Kidney (tissue), 14 donors: ENCODE results near the gene KIF20A. TPM values are rescaled to one million over a fixed set of nuclear protein-coding genes. Genes with fewer than 3 reads are reported as not detected.

Experiments
- DNase-seq, 5 donors: peaks; one replicate each; pipeline ENCODE4 v3.0.0-alpha.2; 2013 to 2020
- FAIRE-seq: peaks from 2 replicates; lab custom pipeline; 2012; peaks lifted over from hg19 to GRCh38; lab: Jason Lieb, UNC
- H3K27ac ChIP-seq, 2 donors: one replicate each; pipeline ENCODE4 v1.7.0; 2013; ENCODE audit warnings: low read depth in 2 of 2, low read length in 2 of 2, inconsistent platforms in 1 of 2
- H3K27me3 ChIP-seq: one replicate; pipeline ENCODE4 v1.7.1; 2013; ENCODE audit warnings: low read length, inconsistent platforms; ENCODE audit not compliant: control insufficient read depth, insufficient read depth
- H3K36me3 ChIP-seq, 3 donors: one replicate each; pipeline versions ENCODE4 v1.7.0 to v1.7.1; 2013; ENCODE audit warnings: low read length in 3 of 3, control low read depth in 1 of 3, inconsistent platforms in 1 of 3; ENCODE audit not compliant: insufficient read depth in 3 of 3, control insufficient read depth in 2 of 3
- H3K4me1 ChIP-seq, 3 donors: one replicate each; pipeline versions ENCODE4 v1.7.0 to v1.7.1; 2013; ENCODE audit warnings: low read length in 3 of 3, inconsistent platforms in 1 of 3, low read depth in 1 of 3; ENCODE audit not compliant: control insufficient read depth in 2 of 3, insufficient read depth in 2 of 3
- H3K4me3 ChIP-seq, 3 donors: one replicate each; pipeline versions ENCODE4 v1.7.0 to v1.8.1; 2013; ENCODE audit warnings: low read length in 3 of 3, control low read depth in 1 of 3, inconsistent platforms in 1 of 3
- H3K9ac ChIP-seq, 3 donors: one replicate each; pipeline versions ENCODE4 v1.7.0 to v1.7.1; 2013; ENCODE audit warnings: low read length in 3 of 3, control low read depth in 1 of 3, inconsistent platforms in 1 of 3
- H3K9me3 ChIP-seq, 3 donors: one replicate each; pipeline versions ENCODE4 v1.7.0 to v1.7.1; 2013; ENCODE audit warnings: low read length in 3 of 3, control low read depth in 1 of 3, inconsistent platforms in 1 of 3; ENCODE audit not compliant: control insufficient read depth in 2 of 3, insufficient read depth in 1 of 3
- intact Hi-C: fragments of 100-400 bp; cut with DNase I; formaldehyde crosslinking; loops from one replicate; pipeline ENCODE4 v1.11.1; 2022
- polyA plus RNA-seq: library from polyadenylated mRNA; stranded (reverse); fragments of 350-450 nt; fragmentation: Illumina TruSeq; extraction: RNeasy Lipid Tissue Mini Kit (QIAGEN cat#74804); gene quantifications from one replicate; pipeline ENCODE4 v1.2.3, GENCODE V29; 2014; ENCODE audit warnings: low read depth, low replicate concordance; ENCODE audit not compliant: insufficient read depth
- total RNA-seq: library from RNA; stranded (reverse); fragmentation: NEBNext Ultra II Directional; extraction: Animal tissue kit (Norgen Biotek cat#: 25700); gene quantifications from one replicate; pipeline ENCODE4 v1.2.1, GENCODE V29; 2021
- TF ChIP-seq, protein P1 (sequence below): IDR thresholded peaks from 3 replicates; pipeline ENCODE4 v1.5.1; 2012; ENCODE audit warnings: mild to moderate bottlenecking, moderate library complexity, borderline replicate concordance; ENCODE audit not compliant: insufficient read depth; ENCODE audit errors: extremely low read depth
- donor health status: control.
- donor health status: control.
- donor health status: control.
- donor health status: control.
- donor health status: control.
- donor health status: DM: yes; HTN: yes; CAD: no.
- donor health status: Normal renal cell carcinoma (clear cell type).

The KIF20A gene
- total and polyA plus RNA-seq, 2 donors from 2014 or later, result 0.22 to 0.63 TPM

GRCh38 chr5:138229387-138229786, 50.5 kb downstream of the KIF20A start:
- DNase-seq, result no peak
- no peaks in the 10 kb centered on the region for H3K36me3 ChIP-seq
- FAIRE-seq, result no peak
- H3K27ac ChIP-seq, result no peak overlapping the region
- H3K9me3 ChIP-seq, result no peaks in the 10 kb centered on the region
- no peaks in the 10 kb centered on the region for H3K27me3 ChIP-seq
- no peak overlapping the region for H3K4me3 ChIP-seq
- no peak overlapping the region for H3K9ac ChIP-seq
- H3K4me1 ChIP-seq, result no peaks in the 10 kb centered on the region
- TF ChIP-seq, protein P1, sequence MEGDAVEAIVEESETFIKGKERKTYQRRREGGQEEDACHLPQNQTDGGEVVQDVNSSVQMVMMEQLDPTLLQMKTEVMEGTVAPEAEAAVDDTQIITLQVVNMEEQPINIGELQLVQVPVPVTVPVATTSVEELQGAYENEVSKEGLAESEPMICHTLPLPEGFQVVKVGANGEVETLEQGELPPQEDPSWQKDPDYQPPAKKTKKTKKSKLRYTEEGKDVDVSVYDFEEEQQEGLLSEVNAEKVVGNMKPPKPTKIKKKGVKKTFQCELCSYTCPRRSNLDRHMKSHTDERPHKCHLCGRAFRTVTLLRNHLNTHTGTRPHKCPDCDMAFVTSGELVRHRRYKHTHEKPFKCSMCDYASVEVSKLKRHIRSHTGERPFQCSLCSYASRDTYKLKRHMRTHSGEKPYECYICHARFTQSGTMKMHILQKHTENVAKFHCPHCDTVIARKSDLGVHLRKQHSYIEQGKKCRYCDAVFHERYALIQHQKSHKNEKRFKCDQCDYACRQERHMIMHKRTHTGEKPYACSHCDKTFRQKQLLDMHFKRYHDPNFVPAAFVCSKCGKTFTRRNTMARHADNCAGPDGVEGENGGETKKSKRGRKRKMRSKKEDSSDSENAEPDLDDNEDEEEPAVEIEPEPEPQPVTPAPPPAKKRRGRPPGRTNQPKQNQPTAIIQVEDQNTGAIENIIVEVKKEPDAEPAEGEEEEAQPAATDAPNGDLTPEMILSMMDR, result no peak
- intact Hi-C loops, result no loop called here

DNA sequence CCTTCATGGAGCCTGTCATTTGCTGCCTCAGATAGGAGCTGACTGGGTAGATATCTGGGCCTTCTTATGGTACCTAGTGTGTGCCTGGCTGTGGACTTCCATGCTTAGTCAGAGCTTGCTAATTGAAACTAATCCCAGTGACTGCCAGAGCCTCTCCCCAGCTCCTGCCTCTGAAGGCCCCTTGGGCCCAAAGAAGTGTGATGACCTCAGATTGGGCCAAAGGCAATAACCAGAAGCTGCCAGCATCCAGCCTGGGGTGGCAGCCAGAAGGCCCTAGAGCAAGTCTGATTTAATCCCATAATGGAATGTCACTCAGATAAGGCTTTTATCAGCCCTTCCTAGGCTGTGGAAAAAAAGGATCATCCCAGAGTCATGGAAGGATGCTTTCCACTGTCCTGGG, 51.3 kb downstream of the KIF20A start:
- H3K4me3 ChIP-seq, result no peak overlapping the region
- no peaks in the 10 kb centered on the region for H3K27me3 ChIP-seq
- TF ChIP-seq, protein P1, result no peak
- no peaks in the 10 kb centered on the region for H3K4me1 ChIP-seq
- H3K36me3 ChIP-seq, result no peaks in the 10 kb centered on the region
- H3K9ac ChIP-seq, result no peak overlapping the region
- H3K9me3 ChIP-seq, result no peaks in the 10 kb centered on the region
- no peak overlapping the region for H3K27ac ChIP-seq
- FAIRE-seq (no peak), DNase-seq (peak in 1 of 5 donors; percentile 81)
- intact Hi-C loops, result no loop called here

DNA sequence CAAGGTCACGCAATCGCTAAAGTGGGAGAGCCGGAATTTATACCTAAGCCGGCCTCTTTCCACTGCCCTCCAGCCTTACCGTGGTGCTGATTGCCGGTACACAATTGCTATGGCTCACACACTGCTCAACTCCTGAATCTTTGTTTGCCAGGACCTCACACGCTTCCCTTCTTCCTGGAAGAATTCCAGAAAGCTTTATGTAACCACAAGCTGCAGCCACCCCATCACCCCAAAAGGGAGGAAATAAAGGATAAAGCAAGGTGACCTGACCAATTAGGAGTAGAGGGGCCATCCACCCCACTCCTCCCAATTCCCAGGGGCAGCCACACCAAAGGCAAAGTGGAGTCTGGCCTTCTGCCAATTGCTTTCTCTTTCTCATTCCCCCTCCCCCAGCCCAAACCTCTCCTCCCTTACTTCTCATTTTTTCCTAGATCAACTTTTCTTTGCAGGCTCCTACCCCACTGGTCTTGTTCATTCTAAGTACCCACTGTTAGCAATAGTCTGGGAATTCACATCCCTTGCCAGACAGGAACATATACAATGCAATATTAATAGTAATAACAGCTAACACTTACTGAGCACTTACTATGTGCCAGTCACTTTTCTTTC, 52.2 kb downstream of the KIF20A start:
- Histone ChIP-seq H3K9me3 (no peaks in the 10 kb centered on the region), H3K9ac (no peak overlapping the region), H3K36me3 (no peaks in the 10 kb centered on the region), H3K4me3 (no peak overlapping the region), H3K27me3 (no peaks in the 10 kb centered on the region), H3K27ac (no peak overlapping the region), H3K4me1 (no peaks in the 10 kb centered on the region)
- TF ChIP-seq, protein P1, result no peak
- intact Hi-C loops, result no loop called here
- FAIRE-seq (no peak), DNase-seq (peak in 1 of 5 donors; percentile 12)

- FAIRE-seq (no peak), DNase-seq (no peak)
Measured at GRCh38 chr5:138233280-138233679, 54.4 kb downstream of the KIF20A start.

More at GRCh38 chr5:138233280-138233679, 54.4 kb downstream of the KIF20A start:
- Histone ChIP-seq H3K4me3 (no peak overlapping the region), H3K27me3 (no peaks in the 10 kb centered on the region), H3K27ac (no peak overlapping the region), H3K4me1 (no peaks in the 10 kb centered on the region), H3K9ac (no peak overlapping the region), H3K36me3 (no peaks in the 10 kb centered on the region), H3K9me3 (no peaks in the 10 kb centered on the region)
- intact Hi-C loops, result no loop called here
- TF ChIP-seq, protein P1, result no peak
